HCT116 (cell line): ENCODE measurements around the gene SPRN. TPM values are rescaled to one million over a fixed set of nuclear protein-coding genes. Genes with fewer than 3 reads are reported as not detected.

Experiments used
- ATAC-seq: fragments of 200-7000 bp; cut with Tn5 transposase; 2 replicates; pipeline ENCODE4 v1.9.1; 2020; ENCODE audit warnings: mild to moderate bottlenecking, moderate library complexity
- BruUV-seq: library from RNA; stranded (reverse); fragments of 400-500 nt; replicated peaks from 2 replicates; lab custom pipeline; 2021; lab: Mats Ljungman, UMichigan
- CTCF ChIA-PET: fragments of 300-600 bp; sonication (Branson Sonifier 250); formaldehyde crosslinking; loops from one replicate; lab custom pipeline; 2021; ENCODE audit warnings: antibody characterized with exemption; lab: Charles Lee
- POLR2A ChIA-PET: fragments of 300-600, 350-600 bp; sonication (Branson Sonifier 250); formaldehyde crosslinking; loops from one replicate; lab custom pipeline; 2021; ENCODE audit warnings: antibody characterized with exemption; lab: Charles Lee
- RAD21 ChIA-PET, 2 experiments: fragments of 300-600 bp; sonication (Branson Sonifier 250); formaldehyde crosslinking; loops; one replicate each; lab custom pipeline; 2023; ENCODE audit warnings: low total read pairs in 2 of 2; ENCODE audit not compliant: uncharacterized antibody in 2 of 2, unreplicated experiment in 2 of 2, low non-redundant PET in 1 of 2; lab: Charles Lee
- DNase-seq: peaks from one replicate; pipeline ENCODE4 v3.0.0-alpha.2; 2010; ENCODE audit warnings: low read depth, low spot score
- H2AFZ ChIP-seq: fragments of 200-600 bp; shearing (Covaris generic), sonication (generic); 2 replicates; pipeline ENCODE4 v1.6.1; 2017; ENCODE audit warnings: low read depth, mixed run types, mixed read lengths, antibody characterized with exemption, low read length; ENCODE audit not compliant: poor library complexity, severe bottlenecking
- H3K27ac ChIP-seq: 2 replicates; pipeline ENCODE4 v1.5.1; 2012; ENCODE audit warnings: low read depth, low read length
- H3K27me3 ChIP-seq: fragments of 200-600 bp; sonication (generic); 2 replicates; pipeline ENCODE4 v1.6.1; 2016; ENCODE audit warnings: mixed run types, low read length, mixed read lengths; ENCODE audit not compliant: insufficient read depth
- H3K36me3 ChIP-seq, 2 experiments: fragments of 200-500 bp in 1 of 2; fragments of 200-600 bp in 1 of 2; sonication (Bioruptor generic) in 1 of 2; sonication (generic) in 1 of 2; 2 replicates each; pipeline versions ENCODE4 v1.5.1 to v1.6.1; 2014 to 2016; ENCODE audit warnings: low read length in 2 of 2, inconsistent platforms in 1 of 2, mixed read lengths in 1 of 2, mixed run types in 1 of 2; ENCODE audit not compliant: insufficient read depth in 2 of 2, control insufficient read depth in 1 of 2
- H3K4me1 ChIP-seq, 2 experiments: fragments of 200-600 bp in 1 of 2; sonication (generic) in 1 of 2; 2 replicates each; pipeline versions ENCODE4 v1.5.1 to v1.6.1; 2012 to 2017; ENCODE audit warnings: low read length in 2 of 2, inconsistent platforms in 1 of 2, mild to moderate bottlenecking in 1 of 2, mixed read lengths in 1 of 2, mixed run types in 1 of 2, moderate library complexity in 1 of 2; ENCODE audit not compliant: insufficient read depth in 2 of 2, control insufficient read depth in 1 of 2
- H3K4me2 ChIP-seq: fragments of 200-600 bp; sonication (generic); 2 replicates; pipeline ENCODE4 v1.6.1; 2017; ENCODE audit warnings: mixed run types, low read length, mixed read lengths
- H3K4me3 ChIP-seq, 2 experiments: fragments of 200-600 bp in 1 of 2; sonication (generic) in 1 of 2; replicated peaks in 1 of 2; 2 replicates each; pipeline ENCODE4 v1.5.1; 2011 to 2016; ENCODE audit warnings: low read length in 2 of 2, control low read depth in 1 of 2, low read depth in 1 of 2, mild to moderate bottlenecking in 1 of 2, mixed read lengths in 1 of 2, mixed run types in 1 of 2
- H3K79me2 ChIP-seq: fragments of 200-600 bp; sonication (generic); 2 replicates; pipeline ENCODE4 v1.6.1; 2017; ENCODE audit warnings: mild to moderate bottlenecking, mixed run types, low read length, moderate library complexity, mixed read lengths; ENCODE audit not compliant: insufficient read depth
- H3K9ac ChIP-seq: fragments of 200-600 bp; sonication (generic); 2 replicates; pipeline ENCODE4 v1.6.1; 2016; ENCODE audit warnings: low read length, mixed read lengths
- H3K9me2 ChIP-seq: fragments of 200-600 bp; sonication (generic), shearing (Covaris generic); 2 replicates; pipeline ENCODE4 v1.6.1; 2017; ENCODE audit warnings: mixed run types, mild to moderate bottlenecking, moderate library complexity; ENCODE audit not compliant: insufficient read depth
- H3K9me3 ChIP-seq, 2 experiments: fragments of 200-500 bp in 1 of 2; fragments of 200-600 bp in 1 of 2; sonication (Bioruptor generic) in 1 of 2; sonication (generic) in 1 of 2; 2 replicates each; pipeline ENCODE4 v1.6.1; 2014 to 2017; ENCODE audit warnings: low read length in 2 of 2, mixed read lengths in 2 of 2, inconsistent platforms in 1 of 2, low read depth in 1 of 2, mild to moderate bottlenecking in 1 of 2, mixed run types in 1 of 2, moderate library complexity in 1 of 2; ENCODE audit not compliant: control insufficient read depth in 1 of 2, insufficient read depth in 1 of 2
- H4K20me1 ChIP-seq: fragments of 200-600 bp; sonication (generic), shearing (Covaris generic); 2 replicates; pipeline ENCODE4 v1.6.1; 2017; ENCODE audit warnings: mixed run types, mild to moderate bottlenecking, moderate library complexity; ENCODE audit not compliant: insufficient read depth
- TCF7L2 ChIP-seq: IDR thresholded peaks from 2 replicates; pipeline ENCODE4 v1.7.0; 2011; ENCODE audit warnings: borderline replicate concordance, inconsistent platforms; ENCODE audit not compliant: insufficient read depth, insufficient read length; ENCODE audit errors: extremely low read depth
- intact Hi-C: fragments of 100-400 bp; cut with micrococcal nuclease; formaldehyde crosslinking; loops from 2 replicates; pipeline ENCODE4 v1.10.0; 2022
- total RNA-seq: library from RNA; stranded (reverse); gene quantifications from one replicate; pipeline ENCODE4 v1.2.1, GENCODE V29; 2021; ENCODE audit not compliant: unreplicated experiment
- TF ChIP-seq, protein P1 (sequence below): IDR thresholded peaks from 2 replicates; pipeline ENCODE4 v1.6.1; 2011; ENCODE audit warnings: mild to moderate bottlenecking, low read length, moderate library complexity; ENCODE audit not compliant: insufficient replicate concordance; ENCODE audit errors: extremely low read depth

Gene SPRN
- total RNA-seq, 1 experiment from 2014 or later, result not detected

DNA sequence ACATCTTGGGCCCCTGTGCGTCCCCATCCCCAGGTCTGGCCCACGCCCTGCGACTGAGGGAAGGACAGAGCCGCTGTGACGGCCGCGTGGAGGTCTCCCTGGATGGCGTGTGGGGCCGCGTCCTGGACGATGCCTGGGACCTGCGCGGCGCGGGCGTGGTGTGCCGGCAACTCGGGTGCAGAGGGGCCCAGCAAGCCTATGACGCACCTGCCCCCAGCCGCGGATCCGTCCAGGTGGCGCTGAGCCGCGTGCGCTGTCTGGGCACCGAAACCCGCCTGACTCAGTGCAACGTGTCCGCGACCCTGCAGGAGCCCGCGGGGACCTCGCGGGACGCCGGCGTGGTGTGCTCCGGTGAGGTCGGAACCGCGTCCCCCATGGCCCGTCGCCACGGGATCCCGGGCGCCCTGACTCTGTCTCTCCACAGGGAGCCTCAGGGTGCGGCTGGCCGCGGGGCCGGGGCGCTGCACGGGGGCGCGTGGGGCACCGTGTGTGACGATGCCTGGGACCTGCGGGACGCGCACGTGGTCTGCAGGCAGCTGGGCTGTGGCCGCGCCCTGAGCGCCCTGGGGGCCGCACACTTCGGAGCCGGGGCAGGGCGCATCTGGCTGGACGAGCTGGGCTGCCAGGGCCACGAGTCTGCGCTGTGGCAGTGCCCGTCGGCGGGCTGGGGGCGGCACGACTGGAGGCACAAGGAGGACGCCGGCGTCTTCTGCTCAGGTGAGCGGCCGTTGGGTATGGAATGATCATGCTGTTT lies 35.2 kb upstream of the SPRN start:
- H3K4me1 ChIP-seq, result no peaks in the 10 kb centered on the region
- H3K9me3 ChIP-seq, result no peaks in the 10 kb centered on the region
- no peaks in the 10 kb centered on the region for H3K36me3 ChIP-seq
- H3K9ac ChIP-seq, result no peak overlapping the region
- H4K20me1 ChIP-seq, result no peaks in the 10 kb centered on the region
- intact Hi-C loops, result no loop called here
- H3K79me2 ChIP-seq, result no peaks in the 10 kb centered on the region
- no TSS peak for BruUV-seq
- ATAC-seq (no peak), DNase-seq (no peak)
- H2AFZ ChIP-seq, result no peak overlapping the region
- no peaks in the 10 kb centered on the region for H3K9me2 ChIP-seq
- no peak overlapping the region for H3K27ac ChIP-seq
- ChIA-PET CTCF (no interaction called here), POLR2A (no interaction called here), RAD21 (no interaction called here)
- no peaks in the 10 kb centered on the region for H3K27me3 ChIP-seq
- no peak overlapping the region for H3K4me3 ChIP-seq
- TF ChIP-seq, protein P1, sequence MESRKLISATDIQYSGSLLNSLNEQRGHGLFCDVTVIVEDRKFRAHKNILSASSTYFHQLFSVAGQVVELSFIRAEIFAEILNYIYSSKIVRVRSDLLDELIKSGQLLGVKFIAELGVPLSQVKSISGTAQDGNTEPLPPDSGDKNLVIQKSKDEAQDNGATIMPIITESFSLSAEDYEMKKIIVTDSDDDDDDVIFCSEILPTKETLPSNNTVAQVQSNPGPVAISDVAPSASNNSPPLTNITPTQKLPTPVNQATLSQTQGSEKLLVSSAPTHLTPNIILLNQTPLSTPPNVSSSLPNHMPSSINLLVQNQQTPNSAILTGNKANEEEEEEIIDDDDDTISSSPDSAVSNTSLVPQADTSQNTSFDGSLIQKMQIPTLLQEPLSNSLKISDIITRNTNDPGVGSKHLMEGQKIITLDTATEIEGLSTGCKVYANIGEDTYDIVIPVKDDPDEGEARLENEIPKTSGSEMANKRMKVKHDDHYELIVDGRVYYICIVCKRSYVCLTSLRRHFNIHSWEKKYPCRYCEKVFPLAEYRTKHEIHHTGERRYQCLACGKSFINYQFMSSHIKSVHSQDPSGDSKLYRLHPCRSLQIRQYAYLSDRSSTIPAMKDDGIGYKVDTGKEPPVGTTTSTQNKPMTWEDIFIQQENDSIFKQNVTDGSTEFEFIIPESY, result no peak
- no peak overlapping the region for H3K4me2 ChIP-seq

DNA sequence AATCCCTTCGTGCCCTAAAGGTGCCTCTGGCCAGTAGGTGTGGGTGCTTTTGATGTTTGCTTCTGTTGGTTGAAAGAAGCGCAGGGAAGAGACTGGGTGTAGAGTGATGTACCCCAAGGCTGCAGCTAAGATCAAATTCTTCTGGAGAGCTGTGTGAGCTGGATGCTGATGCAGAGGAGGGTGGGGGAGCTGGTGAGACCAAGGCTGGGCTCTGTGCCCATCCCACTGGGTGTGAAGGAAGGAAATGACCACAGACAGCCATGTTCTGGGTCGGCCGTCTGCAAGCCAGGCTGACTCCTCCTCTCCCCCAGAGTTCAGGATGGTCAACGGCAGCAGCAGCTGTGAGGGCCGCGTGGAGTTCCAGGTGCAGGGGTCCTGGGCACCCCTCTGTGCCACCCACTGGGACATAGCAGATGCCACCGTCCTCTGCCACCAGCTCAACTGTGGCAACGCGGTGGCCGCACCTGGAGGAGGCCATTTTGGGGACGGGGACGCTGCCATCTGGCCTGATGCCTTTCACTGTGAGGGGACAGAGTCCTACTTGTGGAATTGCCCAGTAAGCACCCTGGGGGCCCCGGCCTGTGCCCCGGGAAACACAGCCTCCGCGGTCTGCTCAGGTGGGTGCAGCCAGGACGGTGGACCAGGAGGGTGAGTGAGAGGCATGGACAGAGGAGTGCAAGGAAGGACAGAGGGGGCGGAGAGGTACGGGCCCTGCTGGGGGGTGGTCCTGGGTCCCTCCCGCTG lies 34.5 kb upstream of the SPRN start:
- Histone ChIP-seq H3K9ac (no peak overlapping the region), H3K4me3 (no peak overlapping the region), H3K4me1 (no peaks in the 10 kb centered on the region), H2AFZ (no peak overlapping the region), H3K79me2 (no peaks in the 10 kb centered on the region), H3K27ac (no peak overlapping the region), H4K20me1 (no peaks in the 10 kb centered on the region), H3K9me3 (no peaks in the 10 kb centered on the region), H3K4me2 (no peak overlapping the region), H3K9me2 (no peaks in the 10 kb centered on the region), H3K36me3 (no peaks in the 10 kb centered on the region), H3K27me3 (no peaks in the 10 kb centered on the region)
- DNase-seq (no peak), ATAC-seq (no peak)
- POLR2A ChIA-PET, result no interaction called here
- TF ChIP-seq TCF7L2, result no peak
- TF ChIP-seq, protein P1, result no peak
- intact Hi-C loops, result no loop called here
- CTCF ChIA-PET, result no interaction called here
- BruUV-seq, result no TSS peak
- RAD21 ChIA-PET, result no interaction called here
